Keratinocyte (primary cell): ENCODE data around the gene B4GALNT3. TPM values are rescaled to one million over a fixed set of nuclear protein-coding genes. Genes with fewer than 3 reads are reported as not detected.

Experiments used
- DNase-seq: peaks from one replicate; pipeline ENCODE4 v3.0.0-alpha.2; 2011; ENCODE audit warnings: low read depth, missing footprints, low spot score
- FAIRE-seq: peaks from 2 replicates; lab custom pipeline; 2011; peaks lifted over from hg19 to GRCh38; lab: Jason Lieb, UNC
- H2AFZ ChIP-seq: 2 replicates; pipeline ENCODE4 v1.6.0; 2012; ENCODE audit warnings: low read length, control low read depth, inconsistent platforms; ENCODE audit not compliant: control insufficient read depth
- H3K27ac ChIP-seq: 2 replicates; pipeline ENCODE4 v1.5.1; 2011; ENCODE audit warnings: low read length; ENCODE audit not compliant: control insufficient read depth, insufficient read depth
- H3K27me3 ChIP-seq: 3 replicates; pipeline ENCODE4 v1.6.0; 2011; ENCODE audit warnings: low read length; ENCODE audit not compliant: control insufficient read depth, insufficient read depth; ENCODE audit errors: extremely low read depth
- H3K36me3 ChIP-seq, 2 experiments: 2 replicates in 1 of 2; 3 replicates in 1 of 2; pipeline ENCODE4 v1.5.1; 2011; ENCODE audit warnings: low read length in 2 of 2, mild to moderate bottlenecking in 1 of 2; ENCODE audit not compliant: control insufficient read depth in 2 of 2, insufficient read depth in 2 of 2; ENCODE audit errors: extremely low read depth in 1 of 2
- H3K4me1 ChIP-seq: 3 replicates; pipeline ENCODE4 v1.5.1; 2011; ENCODE audit warnings: low read length; ENCODE audit not compliant: control insufficient read depth, insufficient read depth; ENCODE audit errors: extremely low read depth
- H3K4me2 ChIP-seq: 3 replicates; pipeline ENCODE4 v1.6.0; 2011; ENCODE audit warnings: low read depth, low read length; ENCODE audit not compliant: control insufficient read depth, insufficient read depth; ENCODE audit errors: extremely low read depth
- H3K4me3 ChIP-seq, 3 experiments: fragments of 200-600 bp in 1 of 3; sonication (generic) in 1 of 3; 2 replicates in 2 of 3; 3 replicates in 1 of 3; pipeline ENCODE4 v1.5.1; 2011 to 2016; ENCODE audit warnings: low read length in 3 of 3, mild to moderate bottlenecking in 3 of 3, control low read depth in 2 of 3, inconsistent platforms in 1 of 3, low read depth in 1 of 3, mixed read lengths in 1 of 3, mixed run types in 1 of 3, moderate library complexity in 1 of 3; ENCODE audit not compliant: control insufficient read depth in 2 of 3, insufficient read depth in 2 of 3; ENCODE audit errors: extremely low read depth in 1 of 3
- H3K79me2 ChIP-seq: 2 replicates; pipeline ENCODE4 v1.6.0; 2012; ENCODE audit warnings: low read length; ENCODE audit not compliant: control insufficient read depth, insufficient read depth
- H3K9ac ChIP-seq: 3 replicates; pipeline ENCODE4 v1.6.0; 2011; ENCODE audit warnings: low read length; ENCODE audit not compliant: control insufficient read depth, insufficient read depth; ENCODE audit errors: extremely low read depth
- H3K9me1 ChIP-seq: 3 replicates; pipeline ENCODE4 v1.6.0; 2011; ENCODE audit warnings: low read length; ENCODE audit not compliant: control insufficient read depth, insufficient read depth; ENCODE audit errors: extremely low read depth
- H3K9me3 ChIP-seq: 2 replicates; pipeline ENCODE4 v1.5.1; 2012; ENCODE audit warnings: low read depth, low read length; ENCODE audit not compliant: control insufficient read depth
- H4K20me1 ChIP-seq: 3 replicates; pipeline ENCODE4 v1.6.0; 2011; ENCODE audit warnings: low read length; ENCODE audit not compliant: control insufficient read depth, insufficient read depth; ENCODE audit errors: extremely low read depth
- CTCF ChIP-seq, 3 experiments: IDR thresholded peaks in 1 of 3; conservative IDR thresholded peaks in 1 of 3; optimal IDR thresholded peaks in 1 of 3; 2 replicates in 2 of 3; 3 replicates in 1 of 3; pipeline versions ENCODE3 to v1.5.1; 2011; ENCODE audit warnings: low read length in 3 of 3, mild to moderate bottlenecking in 3 of 3, moderate library complexity in 2 of 3, control low read depth in 1 of 3, inconsistent platforms in 1 of 3; ENCODE audit not compliant: insufficient read depth in 2 of 3; ENCODE audit errors: extremely low read depth in 1 of 3
- EZH2 ChIP-seq: IDR thresholded peaks from one replicate; pipeline ENCODE4 v1.6.1; 2012; ENCODE audit warnings: inconsistent platforms, mild to moderate bottlenecking, low read length, moderate library complexity
- dilution Hi-C: fragments of 300-500 bp; cut with MboI; formaldehyde crosslinking; loops from one replicate; pipeline ENCODE4 v1.7.0; 2020; ENCODE audit warnings: low sequenced_read_pairs; ENCODE audit not compliant: extremely low pct_ligation_motif_present
- polyA plus RNA-seq, 5 experiments: library from polyadenylated mRNA; depleted of rRNA in 3 of 5; stranded (reverse) in 3 of 5; stranded (forward) in 1 of 5; unstranded in 1 of 5; fragments of >200 nt; gene quantifications; 1 replicate in 1 of 5; 2 replicates in 3 of 5; 3 replicates in 1 of 5; pipeline versions ENCODE4 v1.2.1 to v1.2.3, GENCODE V29; 2011 to 2012; ENCODE audit warnings: missing spikeins in 2 of 5, low read depth in 1 of 5, low replicate concordance in 1 of 5

B4GALNT3 gene
- polyA plus RNA-seq, 1 donor (not counting 4 experiments of a cell fraction or from before 2014, with no cell fraction given), result 7.5 TPM

DNA sequence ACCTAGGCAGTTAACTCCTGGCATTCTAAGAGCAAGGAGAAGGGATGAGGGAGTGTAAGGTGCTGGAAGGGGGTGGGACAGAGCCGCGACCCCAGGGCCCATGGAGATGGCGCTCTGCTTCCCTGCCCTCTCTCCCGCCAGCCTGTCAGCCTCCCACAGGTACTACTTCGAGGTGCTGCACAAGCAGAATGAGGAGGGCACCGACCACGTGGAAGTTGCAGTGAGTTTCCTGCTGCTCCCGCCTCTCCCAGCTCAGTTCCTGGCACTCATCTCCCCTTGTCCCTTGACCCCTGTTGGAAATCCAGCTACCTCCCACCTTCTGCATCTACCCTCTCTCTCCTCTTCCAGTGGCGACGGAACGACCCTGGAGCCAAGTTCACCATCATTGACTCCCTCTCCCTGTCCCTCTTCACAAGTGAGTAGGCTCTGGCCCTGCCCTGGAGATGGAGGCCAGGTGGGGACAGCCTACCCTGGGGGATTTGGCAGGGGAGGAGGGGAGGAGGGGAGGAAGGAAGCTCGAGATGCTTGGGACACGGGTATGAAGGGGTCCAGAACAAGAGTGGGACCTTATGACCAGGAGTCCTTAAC, 88.2 kb downstream of the B4GALNT3 start:
- Histone ChIP-seq H3K36me3 (no peaks in the 10 kb centered on the region), H3K9me3 (no peaks in the 10 kb centered on the region), H3K4me2 (no peak overlapping the region), H4K20me1 (no peaks in the 10 kb centered on the region), H2AFZ (no peak overlapping the region), H3K79me2 (no peaks in the 10 kb centered on the region), H3K9me1 (no peaks in the 10 kb centered on the region), H3K27me3 (no peaks in the 10 kb centered on the region), H3K4me3 (no peak overlapping the region), H3K9ac (no peak overlapping the region), H3K4me1 (no peaks in the 10 kb centered on the region), H3K27ac (no peak overlapping the region)
- FAIRE-seq, result no peak
- dilution Hi-C loops, result no loop called here
- DNase-seq, result no peak
- TF ChIP-seq CTCF (optimal IDR thresholded peaks at IDR 0.05 in 1 of 3, IDR thresholded peaks at IDR 0.05 in 1 of 3, conservative IDR thresholded peaks at IDR 0.05 in 1 of 3; ENCODE audit: extremely low read depth in 1 of 3, insufficient read depth in 2 of 3, low read length in 3 of 3), result no peak
- no peak for TF ChIP-seq EZH2

GRCh38 chr12:549476-550082, 89.8 kb downstream of the B4GALNT3 start:
- Histone ChIP-seq H3K27ac (no peak overlapping the region), H3K9me1 (no peaks in the 10 kb centered on the region), H3K4me1 (no peaks in the 10 kb centered on the region), H3K4me2 (no peak overlapping the region), H4K20me1 (no peaks in the 10 kb centered on the region), H3K9ac (no peak overlapping the region), H3K27me3 (no peaks in the 10 kb centered on the region), H3K9me3 (no peaks in the 10 kb centered on the region), H3K79me2 (no peaks in the 10 kb centered on the region), H3K4me3 (no peak overlapping the region), H2AFZ (no peak overlapping the region), H3K36me3 (peaks cover 0 to 3% of the 10 kb centered on the region in 2 experiments)
- dilution Hi-C loops, result no loop called here
- no peak for TF ChIP-seq EZH2
- no peak for TF ChIP-seq CTCF (optimal IDR thresholded peaks at IDR 0.05 in 1 of 3, IDR thresholded peaks at IDR 0.05 in 1 of 3, conservative IDR thresholded peaks at IDR 0.05 in 1 of 3; ENCODE audit: extremely low read depth in 1 of 3, insufficient read depth in 2 of 3, low read length in 3 of 3)
- FAIRE-seq (no peak), DNase-seq (no peak)
